ENCODE results near the gene CYTL1.
A peak's percentile ranks its signal among the peaks of the same experiment; 100 is the strongest.
"Not testable (repeated sequence)": the region's sequence is repeated elsewhere in the genome, so short reads cannot be mapped to it uniquely, and the experiment has no call there.

Gene CYTL1

GRCh38 chr4:5003918-5004317, 15.3 kb downstream of the CYTL1 start:
- FAIRE-seq = no peak
- no peak for DNase-seq (ENCODE audit: insufficient read length, low spot score)

GRCh38 chr4:5003372-5003857, 15.8 kb downstream of the CYTL1 start:
- no peak for DNase-seq (ENCODE audit: insufficient read length, low spot score)
- no peak for FAIRE-seq

DNA sequence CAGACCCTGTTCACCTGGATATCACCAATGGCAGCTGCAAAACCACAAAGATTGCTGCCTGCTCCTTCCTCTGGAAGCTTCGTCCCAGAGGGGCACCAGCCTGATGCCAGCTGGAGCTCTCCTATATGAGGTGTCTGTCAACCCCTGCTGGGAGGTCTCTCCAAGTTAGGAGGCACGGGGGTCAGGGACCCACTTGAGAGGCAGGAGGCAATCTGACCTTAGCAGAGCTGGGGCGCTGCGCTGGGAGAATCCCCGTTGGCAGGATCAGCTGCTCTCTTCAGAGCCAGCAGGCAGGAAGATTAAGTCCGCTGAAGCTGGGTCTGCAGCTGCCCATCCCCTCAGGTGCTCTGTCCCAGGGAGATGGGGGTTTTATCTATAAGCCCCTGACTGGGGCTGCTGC, 17.6 kb downstream of the CYTL1 start:
- not testable (repeated sequence) for FAIRE-seq; DNase-seq (ENCODE audit: insufficient read length, low spot score)

- not testable (repeated sequence) for DNase-seq (ENCODE audit: insufficient read length, low spot score); FAIRE-seq
These were observed 22.3 kb downstream of the CYTL1 start for GRCh38 chr4:4996935-4997334.

DNA sequence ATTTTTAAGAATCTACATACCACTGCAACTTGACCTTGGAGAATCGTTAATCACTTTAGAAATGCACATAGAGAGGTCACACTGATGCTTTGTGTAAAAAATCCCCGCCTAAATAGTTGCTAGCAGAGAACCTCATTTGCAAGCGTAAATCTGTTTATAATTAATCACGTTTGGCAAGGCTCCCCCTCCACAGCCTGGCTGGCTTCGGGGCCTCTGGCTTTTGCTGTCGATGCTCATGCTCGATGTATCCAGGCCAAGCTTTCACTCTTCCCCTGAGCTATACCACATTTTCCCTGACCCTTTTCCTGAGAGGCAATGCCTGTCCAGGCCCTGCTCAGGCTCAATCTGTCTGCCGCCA, 23.4 kb downstream of the CYTL1 start:
- FAIRE-seq (no peak), DNase-seq (ENCODE audit: insufficient read length, low spot score) (no peak)

GRCh38 chr4:4995103-4995907, 24.0 kb downstream of the CYTL1 start:
- FAIRE-seq (peak; percentile 82), DNase-seq (ENCODE audit: insufficient read length, low spot score) (peak; percentile 81)

DNA sequence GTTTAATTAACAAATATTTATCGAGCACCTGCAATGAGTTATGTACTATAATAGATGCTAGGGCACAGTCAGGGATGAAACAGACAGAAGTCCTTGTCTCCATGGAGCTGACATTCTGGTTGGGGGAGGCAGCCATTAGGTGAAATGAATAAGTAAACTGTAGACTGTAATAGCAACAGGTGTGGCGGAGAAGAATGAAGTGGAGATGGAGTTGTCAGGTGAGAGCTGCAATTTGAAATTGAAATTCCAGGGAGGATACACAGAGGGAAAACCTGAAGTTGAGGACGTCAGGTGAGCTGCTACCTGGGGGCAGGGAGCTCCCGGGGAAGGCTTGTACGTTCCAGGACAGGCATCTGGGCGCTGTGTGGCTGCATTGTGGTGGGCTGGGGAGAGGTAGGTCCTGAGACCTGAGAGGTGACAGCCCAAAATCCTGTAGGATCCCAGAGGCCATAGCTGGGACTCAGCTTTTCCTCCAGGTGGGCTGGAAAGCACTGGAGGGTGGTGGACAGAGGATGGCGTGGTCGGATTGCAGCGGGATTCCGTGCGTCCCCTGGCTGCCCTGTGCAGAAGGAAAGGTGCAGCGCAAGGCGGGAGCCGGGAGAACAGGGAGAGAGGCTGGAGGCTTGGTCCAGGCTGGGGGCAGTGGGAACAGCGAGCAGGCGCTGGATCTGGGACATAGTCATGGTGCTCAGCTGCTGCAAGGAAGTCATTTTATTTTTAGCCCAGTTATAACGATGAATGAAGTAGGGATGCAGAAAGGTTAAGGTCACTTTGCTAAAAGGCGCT, 24.8 kb downstream of the CYTL1 start:
- no peak for FAIRE-seq
- DNase-seq (ENCODE audit: insufficient read length, low spot score) = no peak

DNA sequence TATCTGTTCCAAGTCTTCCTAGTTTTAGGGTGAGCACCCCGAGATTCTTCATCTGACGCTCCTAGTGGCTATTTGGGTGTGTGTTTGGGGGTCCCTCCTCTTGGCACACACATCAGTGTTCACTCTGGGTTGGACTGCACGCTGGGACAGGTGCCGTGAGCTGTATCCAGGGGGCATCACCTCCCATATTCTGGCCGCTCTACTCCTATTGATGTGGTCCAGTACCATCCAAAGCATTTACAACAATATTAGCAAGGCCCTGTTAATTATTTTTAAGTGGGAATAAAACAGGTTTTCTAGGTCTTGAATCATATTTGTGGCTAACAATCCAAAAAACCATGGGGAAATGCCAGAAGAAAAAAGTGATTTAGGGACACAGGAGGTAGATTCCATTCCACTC, 26.4 kb downstream of the CYTL1 start:
- no peak for DNase-seq (ENCODE audit: insufficient read length, low spot score)
- FAIRE-seq = no peak

DNA sequence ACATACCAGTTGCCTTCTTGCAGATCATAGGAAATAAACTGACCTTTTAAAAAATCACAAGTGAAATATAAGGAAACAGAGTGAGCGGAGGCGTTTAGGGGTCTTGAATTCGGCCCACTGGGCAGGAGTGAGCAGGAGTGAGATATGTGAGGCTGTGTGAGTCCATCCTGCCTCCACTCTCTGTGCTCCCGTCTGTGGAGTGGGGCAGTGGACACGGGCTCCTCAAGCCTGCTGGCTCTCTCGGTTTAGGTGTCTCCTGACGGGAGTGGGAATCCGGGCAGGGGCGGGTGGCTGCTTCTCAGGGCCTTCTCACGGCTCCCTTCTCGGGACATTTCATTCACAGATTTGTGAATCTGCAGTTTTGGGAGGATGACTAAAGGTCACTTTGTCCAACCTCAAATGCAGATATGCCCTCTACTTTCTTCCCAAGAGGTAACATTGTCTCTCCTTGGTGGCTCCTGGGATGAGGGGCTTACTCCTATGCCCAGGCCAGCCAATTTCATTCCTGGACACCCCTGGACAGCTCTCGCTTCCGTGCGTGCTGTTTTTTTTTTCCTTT, 27.6 kb downstream of the CYTL1 start:
- DNase-seq (ENCODE audit: insufficient read length, low spot score) (peak; percentile 10), FAIRE-seq (no peak)

GRCh38 chr4:4990857-4991540, 28.3 kb downstream of the CYTL1 start:
- peak; percentile 85 for DNase-seq (ENCODE audit: insufficient read length, low spot score)

DNA sequence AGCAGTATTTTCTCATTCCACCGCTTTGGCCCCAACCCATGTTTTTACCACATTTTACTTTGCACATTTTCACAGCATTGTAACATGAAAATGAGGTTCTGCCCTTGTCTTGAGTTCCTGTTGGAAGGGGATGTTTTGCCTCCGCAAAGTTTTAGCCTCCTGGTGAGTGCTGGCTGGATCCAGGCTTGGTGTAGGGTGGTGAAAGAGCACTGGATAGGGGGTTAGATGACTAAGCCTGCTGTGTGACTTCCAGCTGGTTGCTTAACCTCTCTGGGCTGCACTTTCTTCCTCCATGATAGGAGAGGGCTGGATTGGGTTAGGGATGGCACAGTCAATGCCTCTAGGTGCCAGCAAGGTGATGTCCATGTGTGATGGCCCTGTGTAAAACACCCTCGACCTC, 28.9 kb downstream of the CYTL1 start:
- no peak for DNase-seq (ENCODE audit: insufficient read length, low spot score)
- no peak for FAIRE-seq

More at GRCh38 chr4:4990857-4991540, 28.3 kb downstream of the CYTL1 start:
- peak; percentile 42 for FAIRE-seq

DNA sequence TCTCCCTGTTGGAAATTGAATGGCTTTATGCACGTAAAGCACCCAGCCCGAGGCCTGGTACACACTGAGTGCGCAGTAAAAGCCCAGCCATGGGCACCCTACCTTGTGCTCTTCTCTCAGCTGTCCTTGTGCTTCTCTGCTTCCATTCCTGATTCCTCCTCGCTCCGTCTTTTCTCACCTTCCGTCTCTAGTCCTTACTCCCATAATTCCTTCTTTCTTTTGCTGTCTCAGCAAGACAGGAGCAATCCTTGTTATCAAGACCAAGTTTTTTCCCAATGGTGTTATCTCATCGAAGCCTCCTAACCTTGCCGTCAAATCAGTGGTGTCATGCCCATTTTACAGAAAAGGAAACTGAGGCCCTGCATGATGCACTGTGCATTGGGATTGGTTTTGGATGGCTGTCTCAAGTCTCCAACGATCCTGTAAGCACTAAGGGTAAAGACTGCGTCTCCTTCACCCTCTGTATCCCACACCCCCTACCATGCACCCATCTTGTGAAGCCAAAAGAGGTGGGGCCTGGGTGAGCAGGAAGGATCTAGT, 30.1 kb downstream of the CYTL1 start:
- FAIRE-seq = no peak
- DNase-seq (ENCODE audit: insufficient read length, low spot score) = no peak

- DNase-seq (ENCODE audit: insufficient read length, low spot score) (no peak), FAIRE-seq (no peak)
These were observed 31.6 kb downstream of the CYTL1 start for GRCh38 chr4:4987656-4988055.

GRCh38 chr4:4986841-4987240, 32.4 kb downstream of the CYTL1 start:
- DNase-seq (ENCODE audit: insufficient read length, low spot score) = no peak
- no peak for FAIRE-seq

DNA sequence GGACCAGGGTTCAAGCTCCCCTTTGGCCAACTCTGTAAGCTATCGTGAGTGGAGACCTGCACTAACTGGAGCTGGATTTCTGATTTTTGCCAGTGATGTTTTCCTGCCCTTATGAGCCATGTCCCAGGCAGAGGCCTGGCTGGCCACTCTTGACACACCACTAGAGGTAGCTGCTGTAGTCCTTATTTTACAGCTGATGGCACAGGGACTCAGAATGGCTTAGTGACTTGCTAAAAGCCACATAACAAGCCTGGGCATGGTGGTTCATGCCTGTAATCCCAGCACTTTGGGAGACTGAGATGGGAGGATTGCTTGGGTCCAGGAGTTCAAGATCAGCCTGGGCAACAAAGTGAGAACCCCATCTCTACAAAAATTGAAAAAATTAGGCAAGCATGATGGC, 33.4 kb downstream of the CYTL1 start:
- FAIRE-seq (no peak), DNase-seq (ENCODE audit: insufficient read length, low spot score) (peak; percentile 41)

GRCh38 chr4:4985036-4985435, 34.2 kb downstream of the CYTL1 start:
- FAIRE-seq = no peak
- no peak for DNase-seq (ENCODE audit: insufficient read length, low spot score)

DNA sequence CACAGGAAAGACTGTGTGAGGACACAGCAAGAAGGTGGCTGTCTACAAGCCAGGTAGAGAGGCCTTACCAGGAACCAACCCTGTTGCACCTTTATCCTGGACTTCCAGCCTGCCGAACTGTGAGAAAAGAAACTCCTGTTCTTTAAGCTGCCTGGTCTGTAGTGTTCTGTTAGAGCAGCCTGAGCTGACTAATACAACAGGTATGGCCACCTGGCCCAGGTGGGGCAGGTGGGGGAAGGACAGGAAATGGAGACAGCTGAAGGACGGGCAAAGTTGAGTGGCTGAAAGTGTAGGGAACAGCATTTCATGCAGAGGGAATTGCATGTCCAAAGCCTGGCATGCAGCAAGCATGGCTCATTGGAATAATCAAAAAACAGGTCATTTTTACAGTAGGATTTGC, 35.1 kb downstream of the CYTL1 start:
- FAIRE-seq (no peak), DNase-seq (ENCODE audit: insufficient read length, low spot score) (no peak)

DNA sequence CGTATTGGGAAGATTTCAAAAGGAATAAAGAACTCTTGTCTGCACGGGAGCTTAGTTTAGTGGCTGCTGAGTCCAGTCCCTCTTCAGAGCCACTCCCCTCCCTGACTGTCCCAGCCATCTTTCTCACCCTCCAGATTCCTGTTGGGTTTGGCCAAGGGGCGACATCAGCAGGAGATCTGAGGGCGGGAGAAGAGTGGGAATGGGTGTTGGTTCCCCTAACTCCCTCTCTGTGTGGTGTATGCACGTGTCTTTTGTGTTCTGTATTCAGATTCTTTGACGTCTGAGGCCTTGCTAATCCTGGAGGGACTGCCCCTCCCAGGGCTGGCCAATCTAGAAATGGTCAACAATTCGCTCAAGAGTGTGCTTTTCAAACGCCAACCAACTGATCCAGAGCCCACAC, 37.4 kb downstream of the CYTL1 start:
- FAIRE-seq (no peak), DNase-seq (ENCODE audit: insufficient read length, low spot score) (no peak)

DNA sequence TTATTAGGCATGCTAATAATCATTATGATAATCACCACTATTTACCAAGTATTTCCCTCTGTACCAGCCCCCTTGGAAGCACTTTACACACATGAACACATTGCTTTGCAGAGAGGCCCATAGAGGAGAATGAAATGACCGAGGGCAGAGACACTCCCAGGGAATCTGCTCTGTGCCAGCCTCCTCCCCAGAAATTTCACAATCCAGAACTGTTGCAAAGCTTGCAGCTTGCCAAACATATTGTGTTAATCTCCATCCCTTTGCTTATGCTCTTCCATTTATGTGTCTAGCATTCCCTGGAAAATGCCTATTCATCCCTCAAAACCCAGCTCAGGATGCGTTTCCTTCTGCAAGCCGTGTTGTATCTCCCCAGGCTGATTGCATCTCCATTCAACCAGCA, 37.8 kb downstream of the CYTL1 start:
- no peak for DNase-seq (ENCODE audit: insufficient read length, low spot score)
- no peak for FAIRE-seq

DNA sequence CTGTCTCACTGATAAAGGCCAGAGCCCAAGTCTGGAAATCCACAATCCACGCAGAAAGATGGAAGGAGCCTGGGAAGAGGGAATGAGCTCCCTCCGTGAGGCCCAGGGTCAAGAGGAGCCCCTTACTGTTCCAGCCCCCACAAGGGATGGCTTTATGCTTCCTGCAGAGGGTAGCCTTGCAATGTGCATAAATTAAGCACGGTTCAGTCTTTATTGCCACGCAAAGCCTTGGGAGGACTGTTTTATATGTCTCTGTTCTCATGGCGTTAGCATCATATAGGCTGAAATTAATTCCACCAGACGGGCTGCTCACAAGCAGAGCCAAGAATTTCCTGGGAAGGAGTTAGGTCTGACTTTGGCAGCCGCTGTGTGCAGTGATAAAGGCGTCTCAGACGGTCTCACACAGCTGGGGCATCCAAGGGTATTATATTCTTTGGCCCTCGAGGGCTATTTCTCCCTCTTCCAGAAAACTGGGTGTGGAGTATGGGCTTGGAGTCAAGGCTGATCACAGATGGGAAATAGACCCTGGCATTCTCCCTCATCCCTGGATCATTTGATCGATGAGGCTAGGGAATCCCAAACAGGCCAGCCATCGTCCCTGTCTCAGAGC, 38.5 kb downstream of the CYTL1 start:
- DNase-seq (ENCODE audit: insufficient read length, low spot score) = no peak
- FAIRE-seq = no peak

Measured in HTR-8/SVneo (cell line).